Erythroblast (primary cell): Measurements from ENCODE around the gene POU3F2.

Experiments used
- DNase-seq, 2 experiments: peaks; one replicate each; lab custom pipeline; 2025; lab: John Stamatoyannopoulos, UW
- GATA1 ChIP-seq: IDR thresholded peaks from 2 replicates; pipeline ENCODE4 v1.6.1; 2011; ENCODE audit warnings: low read depth, mild to moderate bottlenecking, control low read depth, low read length, moderate library complexity
- POLR2A ChIP-seq: IDR thresholded peaks from 2 replicates; pipeline ENCODE4 v1.6.1; 2011; ENCODE audit warnings: mild to moderate bottlenecking, low read length

POU3F2 gene

GRCh38 chr6:98824162-98824901 is 10.0 kb upstream of the POU3F2 start:
- peak in 1 of 2 experiments; percentile 8 for DNase-seq
- no peak for TF ChIP-seq POLR2A
- no peak for TF ChIP-seq GATA1

GRCh38 chr6:98824902-98825599 is 9.3 kb upstream of the POU3F2 start:
- no peak for DNase-seq
- TF ChIP-seq GATA1, result no peak
- TF ChIP-seq POLR2A, result no peak

GRCh38 chr6:98825600-98826230 is 8.7 kb upstream of the POU3F2 start:
- no peak for DNase-seq
- TF ChIP-seq GATA1, result no peak
- no peak for TF ChIP-seq POLR2A

- no peak for DNase-seq
- TF ChIP-seq GATA1 (no peak), POLR2A (no peak)
Observed at GRCh38 chr6:98827295-98828159, 6.8 kb upstream of the POU3F2 start.

- TF ChIP-seq GATA1 (no peak), POLR2A (no peak)
- no peak for DNase-seq
Observed at GRCh38 chr6:98828211-98828788, 6.1 kb upstream of the POU3F2 start.

- DNase-seq, result no peak
Observed at GRCh38 chr6:98828941-98829411, 5.4 kb upstream of the POU3F2 start.

GRCh38 chr6:98830146-98830545 is 4.2 kb upstream of the POU3F2 start:
- DNase-seq, result no peak
- TF ChIP-seq POLR2A, result no peak
- TF ChIP-seq GATA1, result no peak

More at GRCh38 chr6:98828941-98829411, 5.4 kb upstream of the POU3F2 start:
- no peak for TF ChIP-seq POLR2A

GRCh38 chr6:98831057-98831958 is 3.1 kb upstream of the POU3F2 start:
- TF ChIP-seq GATA1, result no peak
- TF ChIP-seq POLR2A, result no peak
- DNase-seq, result peak in 1 of 2 experiments; percentile 43

- TF ChIP-seq GATA1, result no peak
- peak; percentile 46 to 50 for DNase-seq
Observed at GRCh38 chr6:98831959-98832283, 2.5 kb upstream of the POU3F2 start.

- no peak for TF ChIP-seq GATA1
- no peak for TF ChIP-seq POLR2A
- peak in 1 of 2 experiments; percentile 38 for DNase-seq
Observed at GRCh38 chr6:98832284-98833056, 1.9 kb upstream of the POU3F2 start.

GRCh38 chr6:98833057-98833306 is 1.4 kb upstream of the POU3F2 start:
- peak in 1 of 2 experiments; percentile 55 for DNase-seq
- TF ChIP-seq GATA1, result no peak
- TF ChIP-seq POLR2A, result no peak
